Measurements from ENCODE around the gene DEXI.
A peak's percentile ranks its signal among the peaks of the same experiment; 100 is the strongest.
"Not testable (repeated sequence)": the region's sequence is repeated elsewhere in the genome, so short reads cannot be mapped to it uniquely, and the experiment has no call there.

DEXI gene

GRCh38 chr16:10930755-10931093 lies 11.5 kb downstream of the DEXI start:
- Histone ChIP-seq H3K4me3 (no peak overlapping the region), H4K20me1 (peaks cover 66 to 100% (median 88%) of the 10 kb centered on the region in 11 experiments), H3K36me3 (peaks cover 49 to 89% (median 66%) of the 10 kb centered on the region in 11 experiments), H3K4me2 (no peak overlapping the region), H3K27ac (no peak overlapping the region), H3K27me3 (no peaks in the 10 kb centered on the region), H3K9me3 (replicated peaks in 1 of 11) (no peaks in the 10 kb centered on the region), H3K4me1 (peaks cover 36 to 58% (median 52%) of the 10 kb centered on the region in 10 experiments), H3K9ac (0 out of 22 replicates have a peak overlapping the region, but pooled peaks of 1 of the 11 experiments have one; percentile 20)
- TF ChIP-seq Cebpa-rat (IDR thresholded peaks at IDR 0.05): no peak

GRCh38 chr16:10929853-10930754 lies 12.2 kb downstream of the DEXI start:
- Histone ChIP-seq H3K9ac (peak overlapping the region in 3 of 11 experiments; percentile 20 to 35 (median 26); a peak in 1 of 22 replicates), H3K9me3 (replicated peaks in 1 of 11) (no peaks in the 10 kb centered on the region), H3K4me3 (no peak overlapping the region), H3K4me1 (peaks cover 29 to 54% (median 47%) of the 10 kb centered on the region in 10 experiments), H3K27ac (peak overlapping the region in 4 of 11 experiments; percentile 1 to 16 (median 12); a peak in 3 of 22 replicates), H3K27me3 (no peaks in the 10 kb centered on the region), H3K4me2 (peak overlapping the region; percentile 1 to 54 (median 25); a peak in 13 of 22 replicates), H4K20me1 (peaks cover 67 to 100% (median 88%) of the 10 kb centered on the region in 11 experiments), H3K36me3 (peaks cover 50 to 93% (median 72%) of the 10 kb centered on the region in 11 experiments)
- TF ChIP-seq Cebpa-rat (IDR thresholded peaks at IDR 0.05): no peak

DNA sequence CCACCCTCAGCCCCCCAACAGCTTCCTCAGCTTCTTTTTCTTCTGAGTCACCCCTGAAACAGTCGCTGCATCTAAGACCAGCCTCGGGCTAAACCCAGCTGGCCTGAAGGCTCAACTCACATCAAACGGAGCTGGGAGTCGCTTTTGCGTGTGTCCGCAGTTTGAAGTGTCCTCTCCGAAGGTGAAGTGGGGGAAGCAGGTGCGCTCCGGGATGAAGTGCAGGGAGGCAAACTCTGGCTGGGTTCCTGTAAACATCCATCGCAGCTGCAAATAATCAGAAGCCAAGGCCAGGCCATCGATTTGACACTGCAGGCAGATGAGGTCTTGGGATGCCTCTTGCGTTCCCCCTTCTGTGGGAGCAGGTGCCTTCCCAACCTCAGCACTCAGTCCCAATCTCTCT lies 13.2 kb downstream of the DEXI start:
- not testable (repeated sequence) for H3K27me3 ChIP-seq; H3K27ac ChIP-seq; H3K4me3 ChIP-seq; H3K9me3 ChIP-seq (replicated peaks in 1 of 11)
- peaks cover 52 to 93% (median 73%) of the 10 kb centered on the region in 11 experiments for H3K36me3 ChIP-seq
- peak overlapping the region in 5 of 11 experiments; percentile 25 to 54 (median 29); a peak in 5 of 22 replicates for H3K4me2 ChIP-seq
- H3K4me1 ChIP-seq: peaks cover 19 to 48% (median 37%) of the 10 kb centered on the region in 10 experiments; a peak in 19 of 20 replicates
- H4K20me1 ChIP-seq: peaks cover 61 to 100% (median 85%) of the 10 kb centered on the region in 11 experiments; a peak in 21 of 22 replicates
- H3K9ac ChIP-seq: 0 out of 22 replicates have a peak overlapping the region, but pooled peaks of 1 of the 11 experiments have one; percentile 18

DNA sequence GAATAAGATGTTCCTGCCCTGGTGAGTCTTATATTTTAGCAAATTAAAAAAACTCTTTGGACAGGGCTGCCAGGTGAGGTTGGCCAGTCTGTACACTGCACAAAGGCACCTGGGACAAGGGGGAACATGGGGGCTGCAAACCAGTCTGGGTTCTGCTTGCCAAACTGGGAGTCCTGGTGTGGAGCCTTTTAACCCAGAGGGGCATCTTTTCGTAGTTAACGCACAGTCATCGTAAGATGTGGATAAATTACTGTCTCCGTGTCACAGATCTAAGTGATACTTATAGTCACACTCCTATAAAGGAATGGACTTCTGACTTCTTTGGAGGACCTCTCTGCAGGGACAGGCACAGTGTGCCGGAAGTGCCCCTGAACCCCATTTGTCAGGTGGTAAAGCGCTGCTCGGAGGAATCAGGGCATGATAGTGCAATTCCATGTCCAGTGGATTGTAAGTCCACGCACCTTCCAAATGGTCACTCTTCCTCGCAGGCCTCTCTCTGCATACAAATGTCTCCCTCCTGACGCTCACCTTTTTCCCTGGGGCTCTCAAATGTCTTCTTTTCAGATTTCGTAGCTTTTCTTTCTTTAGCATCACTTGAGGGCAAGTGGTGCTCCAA lies 14.7 kb downstream of the DEXI start:
- H3K4me1 ChIP-seq: peaks cover 12 to 47% (median 28%) of the 10 kb centered on the region in 10 experiments; a peak in 18 of 20 replicates
- no peaks in the 10 kb centered on the region for H3K9me3 ChIP-seq (replicated peaks in 1 of 11)
- TF ChIP-seq Cebpa-rat (IDR thresholded peaks at IDR 0.05): no peak
- H3K4me2 ChIP-seq: no peak overlapping the region
- H3K36me3 ChIP-seq: peaks cover 64 to 93% (median 76%) of the 10 kb centered on the region in 11 experiments
- no peak overlapping the region for H3K27ac ChIP-seq
- peaks cover 55 to 99% (median 80%) of the 10 kb centered on the region in 11 experiments; a peak in 21 of 22 replicates for H4K20me1 ChIP-seq
- no peak overlapping the region for H3K9ac ChIP-seq
- H3K27me3 ChIP-seq: no peaks in the 10 kb centered on the region
- no peak overlapping the region for H3K4me3 ChIP-seq

DNA sequence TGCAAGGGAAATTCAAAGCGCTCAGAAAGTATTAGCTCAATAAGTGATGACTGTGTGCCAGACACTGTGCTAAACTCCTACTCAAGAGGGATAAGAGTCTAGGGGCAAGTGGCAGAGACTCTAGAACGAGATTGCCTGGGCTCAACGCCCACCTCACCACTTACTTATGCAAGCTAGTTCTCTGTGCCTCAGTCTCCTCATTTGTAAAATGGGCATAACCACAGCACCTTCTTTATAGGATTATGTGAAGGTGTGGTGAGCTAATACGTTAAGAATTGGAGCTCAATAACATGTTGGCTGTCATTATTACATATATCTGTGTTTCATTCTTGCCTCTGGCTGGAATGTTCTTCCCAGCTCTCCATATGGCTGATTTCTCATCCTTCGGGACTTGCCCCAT lies 15.4 kb downstream of the DEXI start:
- Histone ChIP-seq H3K4me3 (no peak overlapping the region), H4K20me1 (peaks cover 53 to 99% (median 79%) of the 10 kb centered on the region in 11 experiments; a peak in 21 of 22 replicates), H3K9me3 (replicated peaks in 1 of 11) (no peaks in the 10 kb centered on the region), H3K4me2 (no peak overlapping the region), H3K36me3 (peaks cover 68 to 100% (median 78%) of the 10 kb centered on the region in 11 experiments), H3K27me3 (no peaks in the 10 kb centered on the region), H3K4me1 (peaks cover 16 to 52% (median 27%) of the 10 kb centered on the region in 10 experiments; a peak in 19 of 20 replicates), H3K9ac (no peak overlapping the region), H3K27ac (no peak overlapping the region)
- no peak for TF ChIP-seq Cebpa-rat (IDR thresholded peaks at IDR 0.05)

GRCh38 chr16:10926094-10926493 lies 16.2 kb downstream of the DEXI start:
- Histone ChIP-seq H3K4me3 (no peak overlapping the region), H3K9ac (no peak overlapping the region), H3K27ac (no peak overlapping the region), H3K9me3 (replicated peaks in 1 of 11) (no peaks in the 10 kb centered on the region), H3K4me2 (no peak overlapping the region), H3K4me1 (peaks cover 17 to 50% (median 25%) of the 10 kb centered on the region in 10 experiments; a peak in 19 of 20 replicates), H4K20me1 (peaks cover 47 to 99% (median 74%) of the 10 kb centered on the region in 11 experiments; a peak in 21 of 22 replicates), H3K36me3 (peaks cover 73 to 100% (median 85%) of the 10 kb centered on the region in 11 experiments), H3K27me3 (no peaks in the 10 kb centered on the region)
- TF ChIP-seq Cebpa-rat (IDR thresholded peaks at IDR 0.05): no peak

- H3K27ac ChIP-seq; H3K9ac ChIP-seq; H3K9me3 ChIP-seq (replicated peaks in 1 of 11); H3K27me3 ChIP-seq; H3K4me2 ChIP-seq; H3K4me3 ChIP-seq: not testable (repeated sequence)
- H3K4me1 ChIP-seq: peaks cover 11 to 42% (median 19%) of the 10 kb centered on the region in 10 experiments; a peak in 19 of 20 replicates
- peaks cover 79 to 100% (median 91%) of the 10 kb centered on the region in 11 experiments for H3K36me3 ChIP-seq
- H4K20me1 ChIP-seq: peaks cover 39 to 97% (median 66%) of the 10 kb centered on the region in 11 experiments; a peak in 21 of 22 replicates
These were observed 17.0 kb downstream of the DEXI start for GRCh38 chr16:10925285-10925684.

DNA sequence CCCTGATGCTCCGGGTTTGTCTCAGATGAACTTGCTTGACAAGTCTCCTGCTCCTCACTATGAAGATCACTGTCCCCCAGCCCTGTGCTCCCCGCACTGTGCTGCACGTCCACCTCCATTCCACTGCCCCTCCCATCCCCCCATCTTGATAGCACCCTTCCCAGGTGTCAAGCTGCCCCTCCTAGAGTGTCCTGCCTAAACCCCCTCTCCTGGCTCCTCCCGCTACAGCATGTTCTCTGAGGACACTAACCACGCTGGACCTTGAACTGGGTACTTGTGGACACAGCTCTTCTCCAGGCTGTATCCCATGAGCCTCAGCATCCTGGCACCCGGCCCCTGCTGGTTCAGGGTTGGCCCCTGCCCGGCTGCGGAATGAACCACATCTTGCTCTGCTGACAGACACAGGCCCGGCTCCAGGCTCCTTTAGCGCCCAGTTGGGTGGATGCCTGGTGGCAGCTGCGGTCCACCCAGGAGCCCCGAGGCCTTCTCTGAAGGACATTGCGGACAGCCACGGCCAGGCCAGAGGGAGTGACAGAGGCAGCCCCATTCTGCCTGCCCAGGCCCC lies 18.5 kb downstream of the DEXI start:
- TF ChIP-seq Cebpa-rat (IDR thresholded peaks at IDR 0.05): no peak
- peaks cover under 1 to 32% (median 13%) of the 10 kb centered on the region in 10 experiments; a peak in 19 of 20 replicates for H3K4me1 ChIP-seq
- peaks cover 25 to 81% (median 50%) of the 10 kb centered on the region in 11 experiments; a peak in 17 of 22 replicates for H4K20me1 ChIP-seq
- H3K27ac ChIP-seq: peak overlapping the region in 1 of 11 experiments; percentile 28; a peak in 3 of 22 replicates
- peak overlapping the region in 3 of 11 experiments; percentile 8 to 18 (median 9); a peak in 3 of 22 replicates for H3K9ac ChIP-seq
- no peaks in the 10 kb centered on the region for H3K27me3 ChIP-seq
- no peak overlapping the region for H3K4me3 ChIP-seq
- peaks cover 93 to 99% (median 98%) of the 10 kb centered on the region in 11 experiments for H3K36me3 ChIP-seq
- no peak overlapping the region; a peak in 1 of 22 replicates for H3K4me2 ChIP-seq
- H3K9me3 ChIP-seq (replicated peaks in 1 of 11): no peaks in the 10 kb centered on the region

All from BLaER1 treated with 17β-estradiol and CSF1 and Interleukin-3, amounts not matched to agents 10 nM and 100 nM (cell line).